Upper lobe of left lung (tissue), 4 donors: ENCODE results near the gene RNU1-4.
"Not testable (repeated sequence)": the region's sequence is repeated elsewhere in the genome, so short reads cannot be mapped to it uniquely, and the experiment has no call there.

Experiments used
- CTCF ChIP-seq, 6 experiments: fragments of 450-650 bp in 4 of 6; fragments of 200-600 bp in 2 of 6; sonication (generic) in 2 of 6; IDR thresholded peaks; one replicate each; pipeline ENCODE4 v1.5.1; 2016 to 2019; ENCODE audit warnings: antibody characterized with exemption in 6 of 6
- POLR2A ChIP-seq, 4 donors: fragments of 450-650 bp; IDR thresholded peaks; one replicate each; pipeline ENCODE4 v1.5.1; 2016 to 2017; ENCODE audit warnings: antibody characterized with exemption in 4 of 4, mild to moderate bottlenecking in 2 of 4
- POLR2AphosphoS5 ChIP-seq, 2 donors: sonication (generic); formaldehyde crosslinking; IDR thresholded peaks; one replicate each; pipeline ENCODE4 v1.5.1; 2017; ENCODE audit warnings: antibody characterized with exemption in 2 of 2

GRCh38 chr1:16710618-16711017 is 29.7 kb upstream of the RNU1-4 start:
- TF ChIP-seq POLR2A, POLR2AphosphoS5, CTCF (IDR thresholded peaks at IDR 0.05): not testable (repeated sequence)
